ENCODE results near the gene RYR1. TPM values are rescaled to one million over a fixed set of nuclear protein-coding genes. Genes with fewer than 3 reads are reported as not detected.

The RYR1 gene
- total RNA-seq, 1 experiment from 2014 or later, result 34.2 TPM

DNA sequence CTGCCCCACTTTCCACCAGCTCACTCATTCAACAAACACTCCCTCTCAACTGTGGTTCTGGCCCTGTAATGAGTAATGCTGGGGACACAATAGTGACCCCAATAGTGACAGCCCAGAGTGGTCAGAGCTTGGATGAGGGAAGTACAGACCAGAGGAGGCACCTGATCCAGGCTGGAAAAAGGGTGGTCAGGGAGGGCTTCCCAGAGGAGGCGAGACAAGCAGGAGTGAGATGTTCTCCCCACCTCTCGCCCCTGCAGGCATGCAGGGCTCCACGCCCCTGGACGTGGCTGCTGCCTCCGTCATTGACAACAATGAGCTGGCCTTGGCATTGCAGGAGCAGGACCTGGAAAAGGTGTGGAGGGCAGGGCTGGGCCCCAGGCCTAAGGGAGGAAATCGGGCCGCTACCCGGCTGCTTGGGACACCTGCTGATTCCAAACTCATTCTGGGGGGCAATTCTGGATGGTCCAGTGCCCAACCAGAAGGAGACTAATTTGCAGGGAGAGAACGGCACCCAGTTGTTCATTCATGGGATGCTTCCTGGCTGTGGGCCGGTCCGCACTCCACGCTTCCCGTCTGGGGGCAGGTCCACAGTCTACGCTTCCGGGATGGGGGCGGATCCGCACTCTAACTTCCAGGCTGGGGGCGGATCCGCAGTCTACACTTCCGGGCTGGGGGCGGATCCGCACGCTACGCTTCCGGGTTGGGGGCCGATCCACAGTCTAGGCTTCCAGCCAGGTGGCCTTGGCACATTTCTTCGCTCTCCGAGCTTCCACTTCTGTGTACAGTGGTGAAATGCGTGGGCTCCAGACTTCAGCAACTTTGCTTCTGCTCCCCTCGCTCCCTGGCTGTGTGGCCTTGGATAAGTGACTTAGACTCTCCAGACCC lies 63.4 kb downstream of the RYR1 start:
- H3K36me3 ChIP-seq (ENCODE audit: control insufficient read depth, insufficient read depth, low read length), result no peaks in the 10 kb centered on the region
- TF ChIP-seq, protein P1, sequence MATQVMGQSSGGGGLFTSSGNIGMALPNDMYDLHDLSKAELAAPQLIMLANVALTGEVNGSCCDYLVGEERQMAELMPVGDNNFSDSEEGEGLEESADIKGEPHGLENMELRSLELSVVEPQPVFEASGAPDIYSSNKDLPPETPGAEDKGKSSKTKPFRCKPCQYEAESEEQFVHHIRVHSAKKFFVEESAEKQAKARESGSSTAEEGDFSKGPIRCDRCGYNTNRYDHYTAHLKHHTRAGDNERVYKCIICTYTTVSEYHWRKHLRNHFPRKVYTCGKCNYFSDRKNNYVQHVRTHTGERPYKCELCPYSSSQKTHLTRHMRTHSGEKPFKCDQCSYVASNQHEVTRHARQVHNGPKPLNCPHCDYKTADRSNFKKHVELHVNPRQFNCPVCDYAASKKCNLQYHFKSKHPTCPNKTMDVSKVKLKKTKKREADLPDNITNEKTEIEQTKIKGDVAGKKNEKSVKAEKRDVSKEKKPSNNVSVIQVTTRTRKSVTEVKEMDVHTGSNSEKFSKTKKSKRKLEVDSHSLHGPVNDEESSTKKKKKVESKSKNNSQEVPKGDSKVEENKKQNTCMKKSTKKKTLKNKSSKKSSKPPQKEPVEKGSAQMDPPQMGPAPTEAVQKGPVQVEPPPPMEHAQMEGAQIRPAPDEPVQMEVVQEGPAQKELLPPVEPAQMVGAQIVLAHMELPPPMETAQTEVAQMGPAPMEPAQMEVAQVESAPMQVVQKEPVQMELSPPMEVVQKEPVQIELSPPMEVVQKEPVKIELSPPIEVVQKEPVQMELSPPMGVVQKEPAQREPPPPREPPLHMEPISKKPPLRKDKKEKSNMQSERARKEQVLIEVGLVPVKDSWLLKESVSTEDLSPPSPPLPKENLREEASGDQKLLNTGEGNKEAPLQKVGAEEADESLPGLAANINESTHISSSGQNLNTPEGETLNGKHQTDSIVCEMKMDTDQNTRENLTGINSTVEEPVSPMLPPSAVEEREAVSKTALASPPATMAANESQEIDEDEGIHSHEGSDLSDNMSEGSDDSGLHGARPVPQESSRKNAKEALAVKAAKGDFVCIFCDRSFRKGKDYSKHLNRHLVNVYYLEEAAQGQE (IDR thresholded peaks at IDR 0.05; ENCODE audit: insufficient read depth in 1 of 2, low read depth in 2 of 2, low read length in 1 of 2), result no peak
- TF ChIP-seq, protein P2, sequence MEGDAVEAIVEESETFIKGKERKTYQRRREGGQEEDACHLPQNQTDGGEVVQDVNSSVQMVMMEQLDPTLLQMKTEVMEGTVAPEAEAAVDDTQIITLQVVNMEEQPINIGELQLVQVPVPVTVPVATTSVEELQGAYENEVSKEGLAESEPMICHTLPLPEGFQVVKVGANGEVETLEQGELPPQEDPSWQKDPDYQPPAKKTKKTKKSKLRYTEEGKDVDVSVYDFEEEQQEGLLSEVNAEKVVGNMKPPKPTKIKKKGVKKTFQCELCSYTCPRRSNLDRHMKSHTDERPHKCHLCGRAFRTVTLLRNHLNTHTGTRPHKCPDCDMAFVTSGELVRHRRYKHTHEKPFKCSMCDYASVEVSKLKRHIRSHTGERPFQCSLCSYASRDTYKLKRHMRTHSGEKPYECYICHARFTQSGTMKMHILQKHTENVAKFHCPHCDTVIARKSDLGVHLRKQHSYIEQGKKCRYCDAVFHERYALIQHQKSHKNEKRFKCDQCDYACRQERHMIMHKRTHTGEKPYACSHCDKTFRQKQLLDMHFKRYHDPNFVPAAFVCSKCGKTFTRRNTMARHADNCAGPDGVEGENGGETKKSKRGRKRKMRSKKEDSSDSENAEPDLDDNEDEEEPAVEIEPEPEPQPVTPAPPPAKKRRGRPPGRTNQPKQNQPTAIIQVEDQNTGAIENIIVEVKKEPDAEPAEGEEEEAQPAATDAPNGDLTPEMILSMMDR (IDR thresholded peaks at IDR 0.05), result no peak
- TF ChIP-seq TCF7L2 (IDR thresholded peaks at IDR 0.05; ENCODE audit: low read depth, low read length), result no peak
- no peak for TF ChIP-seq POLR2AphosphoS5 (IDR thresholded peaks at IDR 0.05; ENCODE audit: low read depth, low read length)
- TF ChIP-seq SIN3A (IDR thresholded peaks at IDR 0.05; ENCODE audit: borderline replicate concordance, insufficient read depth, low read depth, low read length), result no peak
- in situ Hi-C loops (cut with HindIII; ENCODE audit: low pct_unique_long_range_greater_than_20kb, low sequenced_read_pairs), result no loop called here
- BruUV-seq (replicated peaks), result no TSS peak
- ATAC-seq (no peak), DNase-seq (ENCODE audit: low read depth, low spot score) (no peak)
- no peaks in the 10 kb centered on the region for H3K9me3 ChIP-seq (ENCODE audit: control insufficient read depth, insufficient read depth, low read depth, low read length)
- H3K27me3 ChIP-seq (ENCODE audit: control insufficient read depth, insufficient read depth, low read length), result no peaks in the 10 kb centered on the region
- POLR2A ChIA-PET, result no interaction called here
- H3K4me3 ChIP-seq (ENCODE audit: low read depth in 2 of 2, low read length in 2 of 2), result no peak overlapping the region
- intact Hi-C loops (cut with micrococcal nuclease; ENCODE audit: unreplicated experiment), result no loop called here
- H3K27ac ChIP-seq (ENCODE audit: low read length), result no peak overlapping the region
- CTCF ChIA-PET, result interaction anchor here (0.6 to 1.2 kb wide), 3 partner anchors 10 to 270 kb away, joined by 3 to 10 read pairs (median 5); no protein-coding TSS in a partner anchor
- no peaks in the 10 kb centered on the region for H3K4me1 ChIP-seq (ENCODE audit: control insufficient read depth, insufficient read depth, low read length)

DNA sequence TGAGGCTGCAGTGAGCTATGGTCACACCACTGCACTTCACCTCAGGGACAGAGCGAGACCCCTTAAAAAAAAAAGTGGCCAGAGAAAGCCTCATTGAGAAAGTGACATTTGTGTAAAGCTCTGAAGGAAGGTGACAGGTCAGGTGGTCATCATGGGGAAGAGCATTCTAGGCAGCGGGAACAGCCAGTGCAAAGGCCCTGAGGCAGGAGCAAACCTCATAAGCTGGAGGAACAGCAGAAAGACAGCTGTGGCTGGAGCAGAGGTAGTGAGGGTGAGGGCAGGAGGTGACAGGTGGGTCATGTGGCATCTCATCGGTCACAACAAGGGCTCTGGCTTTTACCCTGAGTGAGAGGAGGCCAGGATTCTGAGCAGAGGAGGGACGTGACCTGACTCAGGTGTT lies 64.4 kb downstream of the RYR1 start:
- ChIA-PET CTCF (interaction anchor here (0.7 kb wide), 1 partner anchor 9 kb away, joined by 5 read pairs; no protein-coding TSS in a partner anchor), POLR2A (no interaction called here)
- TF ChIP-seq SIN3A (IDR thresholded peaks at IDR 0.05; ENCODE audit: borderline replicate concordance, insufficient read depth, low read depth, low read length) (no peak), POLR2AphosphoS5 (IDR thresholded peaks at IDR 0.05; ENCODE audit: low read depth, low read length) (no peak), TCF7L2 (IDR thresholded peaks at IDR 0.05; ENCODE audit: low read depth, low read length) (no peak)
- TF ChIP-seq, protein P1 (IDR thresholded peaks at IDR 0.05; ENCODE audit: insufficient read depth in 1 of 2, low read depth in 2 of 2, low read length in 1 of 2), result no peak
- TF ChIP-seq, protein P2 (IDR thresholded peaks at IDR 0.05), result no peak
- Histone ChIP-seq H3K27me3 (ENCODE audit: control insufficient read depth, insufficient read depth, low read length) (0 out of 2 replicates have a peak, but pooled peaks cover 1% of the 10 kb centered on the region), H3K4me3 (ENCODE audit: low read depth in 2 of 2, low read length in 2 of 2) (no peak overlapping the region), H3K36me3 (ENCODE audit: control insufficient read depth, insufficient read depth, low read length) (no peaks in the 10 kb centered on the region), H3K4me1 (ENCODE audit: control insufficient read depth, insufficient read depth, low read length) (no peaks in the 10 kb centered on the region), H3K27ac (ENCODE audit: low read length) (no peak overlapping the region), H3K9me3 (ENCODE audit: control insufficient read depth, insufficient read depth, low read depth, low read length) (no peaks in the 10 kb centered on the region)
- DNase-seq (ENCODE audit: low read depth, low spot score) (no peak), ATAC-seq (no peak)
- no TSS peak for BruUV-seq (replicated peaks)
- intact Hi-C loops (cut with micrococcal nuclease; ENCODE audit: unreplicated experiment), result no loop called here
- in situ Hi-C loops (cut with HindIII; ENCODE audit: low pct_unique_long_range_greater_than_20kb, low sequenced_read_pairs), result no loop called here
